Neural crest cell (in vitro differentiated cells): Measurements from ENCODE around the gene FBLN2. TPM values are rescaled to one million over a fixed set of nuclear protein-coding genes. Genes with fewer than 3 reads are reported as not detected.

Experiments used
- DNase-seq: peaks from one replicate; pipeline ENCODE4 v3.0.0; 2021; ENCODE audit warnings: low read depth, mixed read lengths, low spot score
- H3K27ac Mint-ChIP-seq: one replicate; pipeline ENCODE4 v1.8.0; 2021; ENCODE audit warnings: mild to moderate bottlenecking, mixed read lengths; ENCODE audit not compliant: unreplicated experiment
- H3K27me3 Mint-ChIP-seq: 2 replicates; pipeline ENCODE4 v1.8.0; 2021; ENCODE audit warnings: low read depth, mild to moderate bottlenecking, mixed read lengths
- H3K36me3 Mint-ChIP-seq: 2 replicates; pipeline ENCODE4 v1.8.0; 2021; ENCODE audit warnings: low read depth, mild to moderate bottlenecking, mixed read lengths
- H3K4me1 Mint-ChIP-seq: 2 replicates; pipeline ENCODE4 v1.8.0; 2021; ENCODE audit warnings: mixed read lengths
- H3K4me3 Mint-ChIP-seq: one replicate; pipeline ENCODE4 v1.8.0; 2021; ENCODE audit warnings: mild to moderate bottlenecking, mixed read lengths
- H3K9me3 Mint-ChIP-seq: 2 replicates; pipeline ENCODE4 v1.8.0; 2021; ENCODE audit warnings: mixed read lengths
- CTCF ChIP-seq: fragments of 200-600 bp; sonication (generic); conservative IDR thresholded peaks from 2 replicates; pipeline ENCODE4 v1.5.0; 2021; ENCODE audit warnings: antibody characterized with exemption, mild to moderate bottlenecking
- total RNA-seq: library from RNA; stranded (reverse); gene quantifications from 2 replicates; pipeline ENCODE4 v1.2.1, GENCODE V29; 2021

The FBLN2 gene
- total RNA-seq, 1 donor from 2014 or later = 6.3 TPM

GRCh38 chr3:13617981-13618380, 69.1 kb downstream of the FBLN2 start:
- Mint-ChIP-seq H3K36me3 (no peaks in the 10 kb centered on the region), H3K27ac (no peak overlapping the region), H3K4me1 (peaks cover under 1% of the 10 kb centered on the region), H3K9me3 (peaks cover 11% of the 10 kb centered on the region), H3K27me3 (no peaks in the 10 kb centered on the region), H3K4me3 (no peak overlapping the region)
- DNase-seq = no peak
- TF ChIP-seq CTCF = no peak

GRCh38 chr3:13618836-13619235, 69.9 kb downstream of the FBLN2 start:
- Mint-ChIP-seq H3K36me3 (no peaks in the 10 kb centered on the region), H3K4me1 (peaks cover 6% of the 10 kb centered on the region), H3K27ac (no peak overlapping the region), H3K4me3 (no peak overlapping the region), H3K27me3 (no peaks in the 10 kb centered on the region), H3K9me3 (peaks cover 11% of the 10 kb centered on the region)
- TF ChIP-seq CTCF = no peak
- no peak for DNase-seq

GRCh38 chr3:13619661-13620230, 70.8 kb downstream of the FBLN2 start:
- H3K4me1 Mint-ChIP-seq = peaks cover 6% of the 10 kb centered on the region
- no peaks in the 10 kb centered on the region for H3K27me3 Mint-ChIP-seq
- H3K4me3 Mint-ChIP-seq = no peak overlapping the region
- DNase-seq = no peak
- H3K36me3 Mint-ChIP-seq = no peaks in the 10 kb centered on the region
- H3K27ac Mint-ChIP-seq = no peak overlapping the region
- TF ChIP-seq CTCF = no peak
- H3K9me3 Mint-ChIP-seq = peaks cover 6% of the 10 kb centered on the region

GRCh38 chr3:13620281-13620680, 71.4 kb downstream of the FBLN2 start:
- H3K36me3 Mint-ChIP-seq = no peaks in the 10 kb centered on the region
- H3K4me1 Mint-ChIP-seq = peaks cover 6% of the 10 kb centered on the region
- peaks cover 4% of the 10 kb centered on the region for H3K9me3 Mint-ChIP-seq
- H3K4me3 Mint-ChIP-seq = no peak overlapping the region
- DNase-seq = no peak
- no peaks in the 10 kb centered on the region for H3K27me3 Mint-ChIP-seq
- no peak for TF ChIP-seq CTCF
- no peak overlapping the region for H3K27ac Mint-ChIP-seq

GRCh38 chr3:13620776-13621365, 71.9 kb downstream of the FBLN2 start:
- no peak for DNase-seq
- Mint-ChIP-seq H3K9me3 (peaks cover 6% of the 10 kb centered on the region), H3K27ac (no peak overlapping the region), H3K4me1 (peaks cover 6% of the 10 kb centered on the region), H3K4me3 (no peak overlapping the region), H3K36me3 (no peaks in the 10 kb centered on the region), H3K27me3 (no peaks in the 10 kb centered on the region)
- no peak for TF ChIP-seq CTCF
